ENCODE measurements around the gene TMEM132D.

- no peak for TF ChIP-seq EZH2 (IDR thresholded peaks at IDR 0.05; ENCODE audit: insufficient read depth, poor library complexity, severe bottlenecking)
- TF ChIP-seq EZH2phosphoT487 (IDR thresholded peaks at IDR 0.05; ENCODE audit: insufficient read depth, low read depth), result no peak
These were observed 76.5 kb downstream of the TMEM132D start for GRCh38 chr12:129827102-129827865.

All from GM23248 (cell line).